H1 (cell line): ENCODE results near the gene CHCHD6.

ENCODE experiments used
- CREB1 ChIP-seq: IDR thresholded peaks from 2 replicates; pipeline ENCODE4 v1.6.1; 2012; ENCODE audit warnings: inconsistent platforms
- CTCF ChIP-seq, 3 experiments: IDR thresholded peaks; 1 replicate in 2 of 3; 2 replicates in 1 of 3; pipeline versions ENCODE4 v1.5.1 to v1.6.1; 2011; ENCODE audit warnings: low read length in 3 of 3, mild to moderate bottlenecking in 3 of 3, inconsistent platforms in 2 of 3, low read depth in 1 of 3, moderate library complexity in 1 of 3; ENCODE audit not compliant: insufficient read depth in 1 of 3; ENCODE audit errors: control extremely low read depth in 1 of 3
- E2F6 ChIP-seq: IDR thresholded peaks from 2 replicates; pipeline ENCODE4 v1.6.1; 2012; ENCODE audit warnings: inconsistent platforms
- EZH2 ChIP-seq: fragments of 200-600 bp; sonication (generic); IDR thresholded peaks from 2 replicates; pipeline ENCODE4 v1.7.1; 2012; ENCODE audit warnings: low read depth, mild to moderate bottlenecking, moderate library complexity, low read length, inconsistent platforms; ENCODE audit not compliant: severe bottlenecking
- TAF1 ChIP-seq: IDR thresholded peaks from 2 replicates; pipeline ENCODE4 v1.6.1; 2011; ENCODE audit warnings: mild to moderate bottlenecking, low read depth, low read length

GRCh38 chr3:126782536-126782935 is 78.5 kb downstream of the CHCHD6 start:
- no peak for TF ChIP-seq CTCF (IDR thresholded peaks at IDR 0.05; ENCODE audit: control extremely low read depth in 1 of 3, insufficient read depth in 1 of 3, low read depth in 1 of 3, low read length in 3 of 3)
- TF ChIP-seq EZH2, result no peak
- TF ChIP-seq E2F6, result no peak
- no peak for TF ChIP-seq TAF1
- no peak for TF ChIP-seq CREB1
